Transverse colon (tissue), 4 donors: Measurements from ENCODE around the gene PTMS. TPM values are rescaled to one million over a fixed set of nuclear protein-coding genes. Genes with fewer than 3 reads are reported as not detected.

Experiments used
- DNase-seq: peaks from one replicate; pipeline ENCODE4 v3.0.0-alpha.2; 2019
- H3K27ac ChIP-seq, 4 donors: fragments of 200-600 bp; sonication (generic); 2 replicates each; pipeline ENCODE4 v1.5.1; 2016 to 2018; ENCODE audit warnings: inconsistent platforms in 4 of 4
- H3K27me3 ChIP-seq: fragments of 200-600 bp; sonication (generic); 2 replicates; pipeline ENCODE4 v1.5.1; 2017; ENCODE audit warnings: inconsistent platforms
- H3K36me3 ChIP-seq, 4 donors: fragments of 200-600 bp; sonication (generic); 2 replicates each; pipeline ENCODE4 v1.5.1; 2017 to 2019; ENCODE audit warnings: inconsistent platforms in 4 of 4
- H3K4me1 ChIP-seq, 4 donors: fragments of 200-600 bp; sonication (generic); 2 replicates each; pipeline ENCODE4 v1.5.1; 2017 to 2020; ENCODE audit warnings: inconsistent platforms in 4 of 4
- H3K4me3 ChIP-seq, 4 donors: fragments of 200-600 bp; sonication (generic); 1 replicate in 1 of 4; 2 replicates in 3 of 4; pipeline versions ENCODE4 v1.5.1 to v1.6.1; 2017 to 2019; ENCODE audit warnings: inconsistent platforms in 4 of 4
- H3K9me3 ChIP-seq, 2 donors: fragments of 200-600 bp; sonication (generic); 2 replicates each; pipeline ENCODE4 v1.5.1; 2017 to 2019; ENCODE audit warnings: inconsistent platforms in 2 of 2
- EP300 ChIP-seq: sonication (generic); formaldehyde crosslinking; IDR thresholded peaks from one replicate; pipeline ENCODE4 v1.6.1; 2017; ENCODE audit warnings: antibody characterized with exemption, low read depth
- POLR2A ChIP-seq: fragments of 450-650 bp; IDR thresholded peaks from one replicate; pipeline ENCODE4 v1.6.1; 2016; ENCODE audit warnings: antibody characterized with exemption, mild to moderate bottlenecking, moderate library complexity
- POLR2AphosphoS5 ChIP-seq, 3 donors: sonication (generic); formaldehyde crosslinking; IDR thresholded peaks; one replicate each; pipeline ENCODE4 v1.6.1; 2016; ENCODE audit warnings: antibody characterized with exemption in 3 of 3
- WGBS, 2 donors: methylation state at CpG; one replicate each; pipeline ENCODE4 v1.1.5; 2018; ENCODE audit warnings: low coverage in 1 of 2; 5-methylcytosine and 5-hydroxymethylcytosine counted together
- in situ Hi-C, 4 donors: fragments of 200-750 bp; cut with MboI; loops; one replicate each; pipeline versions ENCODE4 v1.15.0 to v1.15.1; 2017; ENCODE audit warnings: low sequenced_read_pairs in 3 of 4, low pct_ligation_motif_present in 1 of 4, low pct_unique_long_range_greater_than_20kb in 1 of 4
- intact Hi-C: fragments of 100-400 bp; cut with DNase I; formaldehyde crosslinking; loops from one replicate; pipeline ENCODE4 v1.15.1; 2023; ENCODE audit warnings: low total_unique reads
- total RNA-seq, 4 donors: library from RNA; depleted of rRNA; stranded (reverse); fragments of >200 nt; gene quantifications; one replicate each; pipeline ENCODE4 v1.1.0, GENCODE V29; 2016
- TF ChIP-seq, protein P1 (sequence below), 5 experiments: fragments of 200-600 bp in 3 of 5; fragments of 450-650 bp in 2 of 5; sonication (generic) in 3 of 5; IDR thresholded peaks; 1 replicate in 2 of 5; 2 replicates in 3 of 5; pipeline ENCODE4 v1.5.1; 2016 to 2017; ENCODE audit warnings: antibody characterized with exemption in 5 of 5, inconsistent platforms in 3 of 5, mild to moderate bottlenecking in 2 of 5, moderate library complexity in 1 of 5

Gene PTMS
- total RNA-seq, 4 donors from 2014 or later = 64.0 to 124 (median 83.9) TPM

DNA sequence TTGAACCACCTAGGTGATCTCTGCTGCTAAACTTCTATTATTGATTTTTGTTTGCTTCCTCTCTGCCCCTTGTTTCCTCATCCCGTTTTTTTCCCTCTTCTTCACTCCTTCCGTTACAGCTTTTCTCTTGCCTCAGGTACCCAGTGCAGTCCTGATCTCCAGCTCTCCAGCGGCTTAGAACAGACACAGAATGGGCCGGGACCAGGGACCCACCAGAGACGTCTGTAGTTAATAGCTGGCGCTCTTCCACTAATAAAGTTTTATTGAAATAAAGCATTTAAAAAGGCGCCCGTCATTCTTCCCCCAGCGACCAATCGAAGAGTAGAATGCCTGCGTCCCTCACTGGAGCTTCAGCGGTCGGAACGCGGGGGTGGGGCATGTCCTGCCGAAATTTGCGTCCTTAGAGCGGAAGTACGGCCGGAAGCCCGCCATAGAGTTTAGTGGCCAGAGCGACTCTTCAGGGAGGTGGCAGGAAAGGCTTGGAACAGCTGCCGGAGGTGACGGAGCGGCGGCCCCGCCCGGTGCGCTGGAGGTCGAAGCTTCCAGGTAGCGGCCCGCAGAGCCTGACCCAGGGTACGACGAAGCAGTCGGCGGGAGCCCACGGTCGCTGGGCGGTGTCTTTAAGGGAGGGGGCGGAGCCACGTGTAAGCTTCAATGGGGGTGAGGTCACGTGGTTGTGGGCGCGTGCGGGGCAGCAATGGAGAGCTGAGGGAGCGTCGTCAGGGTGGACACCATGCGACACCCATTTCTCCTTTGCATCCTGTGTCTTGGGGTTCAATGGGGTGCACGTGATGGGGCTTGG is 42.4 kb upstream of the PTMS start, which contains the start of gene COPS7A:
Gene COPS7A, plus strand, starts transcription at position 440 of the 802 bp plus-strand sequence. CDS start 611 bp downstream, outside the sequence.
- TF ChIP-seq, protein P1, sequence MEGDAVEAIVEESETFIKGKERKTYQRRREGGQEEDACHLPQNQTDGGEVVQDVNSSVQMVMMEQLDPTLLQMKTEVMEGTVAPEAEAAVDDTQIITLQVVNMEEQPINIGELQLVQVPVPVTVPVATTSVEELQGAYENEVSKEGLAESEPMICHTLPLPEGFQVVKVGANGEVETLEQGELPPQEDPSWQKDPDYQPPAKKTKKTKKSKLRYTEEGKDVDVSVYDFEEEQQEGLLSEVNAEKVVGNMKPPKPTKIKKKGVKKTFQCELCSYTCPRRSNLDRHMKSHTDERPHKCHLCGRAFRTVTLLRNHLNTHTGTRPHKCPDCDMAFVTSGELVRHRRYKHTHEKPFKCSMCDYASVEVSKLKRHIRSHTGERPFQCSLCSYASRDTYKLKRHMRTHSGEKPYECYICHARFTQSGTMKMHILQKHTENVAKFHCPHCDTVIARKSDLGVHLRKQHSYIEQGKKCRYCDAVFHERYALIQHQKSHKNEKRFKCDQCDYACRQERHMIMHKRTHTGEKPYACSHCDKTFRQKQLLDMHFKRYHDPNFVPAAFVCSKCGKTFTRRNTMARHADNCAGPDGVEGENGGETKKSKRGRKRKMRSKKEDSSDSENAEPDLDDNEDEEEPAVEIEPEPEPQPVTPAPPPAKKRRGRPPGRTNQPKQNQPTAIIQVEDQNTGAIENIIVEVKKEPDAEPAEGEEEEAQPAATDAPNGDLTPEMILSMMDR (IDR thresholded peaks at IDR 0.05) = no peak
- TF ChIP-seq POLR2A (peak; percentile 66), POLR2AphosphoS5 (IDR thresholded peaks at IDR 0.05) (peak; percentile 45 to 87 (median 77)), EP300 (peak; percentile 24)
- H3K9me3 ChIP-seq = no peaks in the 10 kb centered on the region
- H3K27ac ChIP-seq = peak within 1 kb of the TSS; percentile 80 to 90 (median 84)
- in situ Hi-C loops = no loop called here
- peak; percentile 99 for DNase-seq
- WGBS, 2 donors = 1 to 2% methylated on average over 6 to 47 of the region's 49 CpGs
- intact Hi-C loops = no loop called here
- H3K27me3 ChIP-seq = no peaks in the 10 kb centered on the region
- H3K4me3 ChIP-seq = peak within 1 kb of the TSS; percentile 40 to 58 (median 52)
- peaks cover 0 to 7% (median 0%) of the 10 kb centered on the region in 4 donors for H3K36me3 ChIP-seq
- peaks cover 5 to 11% (median 10%) of the 10 kb centered on the region in 4 donors for H3K4me1 ChIP-seq

- Histone ChIP-seq H3K27me3 (no peaks in the 10 kb centered on the region), H3K27ac (peak overlapping the region; percentile 80 to 90 (median 84)), H3K4me3 (peak overlapping the region; percentile 40 to 58 (median 52)), H3K36me3 (peaks cover 0 to 13% (median 3%) of the 10 kb centered on the region in 4 donors), H3K9me3 (no peaks in the 10 kb centered on the region), H3K4me1 (peaks cover 5 to 11% (median 10%) of the 10 kb centered on the region in 4 donors)
- TF ChIP-seq POLR2A = no peak
- TF ChIP-seq, protein P1 (IDR thresholded peaks at IDR 0.05) = no peak
- no peak for TF ChIP-seq POLR2AphosphoS5 (IDR thresholded peaks at IDR 0.05)
- no peak for TF ChIP-seq EP300
- in situ Hi-C loops = no loop called here
- intact Hi-C loops = no loop called here
- peak; percentile 33 for DNase-seq
- WGBS, 2 donors = 43% methylated on average over 10 of the region's 10 CpGs; no CpG with 5 or more reads in 1 of the 2 donors
These were observed 41.8 kb upstream of the PTMS start for GRCh38 chr12:6724409-6724797.

DNA sequence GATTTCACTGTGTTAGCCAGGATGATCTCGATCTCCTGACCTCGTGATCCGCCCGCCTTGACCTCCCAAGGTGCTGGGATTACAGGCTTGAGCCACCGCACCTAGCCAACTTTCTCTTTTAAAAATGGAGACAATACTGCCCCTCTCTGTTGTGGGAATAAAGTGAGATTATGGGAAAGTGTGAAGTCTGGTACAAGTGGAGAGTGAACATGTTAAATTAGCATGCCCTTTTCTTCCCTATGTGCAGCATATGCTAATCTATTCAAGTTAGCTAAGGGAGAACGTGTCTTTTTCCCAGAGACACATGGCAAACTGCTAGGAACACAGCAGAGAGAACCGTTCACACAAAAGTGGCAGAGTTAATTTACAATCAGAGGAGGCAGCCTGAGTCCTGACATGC is 40.8 kb upstream of the PTMS start:
- no peak for DNase-seq
- TF ChIP-seq POLR2AphosphoS5 (IDR thresholded peaks at IDR 0.05) (no peak), EP300 (no peak), POLR2A (no peak)
- TF ChIP-seq, protein P1 (IDR thresholded peaks at IDR 0.05) = no peak
- Histone ChIP-seq H3K27ac (no peak overlapping the region), H3K4me3 (no peak overlapping the region), H3K27me3 (no peaks in the 10 kb centered on the region), H3K36me3 (peaks cover 0 to 22% (median 8%) of the 10 kb centered on the region in 4 donors), H3K9me3 (no peaks in the 10 kb centered on the region), H3K4me1 (peaks cover 5 to 11% (median 10%) of the 10 kb centered on the region in 4 donors)
- in situ Hi-C loops = loop anchor here in 2 of 4 donors (25.0 kb wide), 1 partner anchor 112 kb away; the partner anchor contains the start of genes GNB3 (in 2 of the 2) and P3H3 (in 2 of the 2)
- intact Hi-C loops = no loop called here
- WGBS, 2 donors = 90 to 99% methylated on average over 7 of the region's 7 CpGs

DNA sequence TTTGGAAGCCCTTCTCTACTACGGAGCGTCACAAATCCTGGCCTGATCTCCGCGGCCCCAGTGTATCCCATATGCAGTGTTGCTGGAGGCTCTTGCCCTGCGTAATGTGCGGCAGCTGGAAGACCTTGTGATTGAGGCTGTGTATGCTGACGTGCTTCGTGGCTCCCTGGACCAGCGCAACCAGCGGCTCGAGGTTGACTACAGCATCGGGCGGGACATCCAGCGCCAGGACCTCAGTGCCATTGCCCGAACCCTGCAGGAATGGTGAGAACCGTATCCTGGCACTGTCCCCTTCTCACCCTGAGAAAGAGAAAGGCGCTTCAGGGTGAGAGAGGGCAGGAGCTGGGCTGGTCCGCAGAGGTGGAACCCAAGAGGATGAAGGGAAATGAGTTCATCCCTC is 37.0 kb upstream of the PTMS start:
- in situ Hi-C loops (loop anchor here in 2 of 4 donors (25.0 kb wide), 1 partner anchor 108 kb away; the partner anchor contains the start of genes GNB3 (in 2 of the 2) and P3H3 (in 2 of the 2)), intact Hi-C loops (no loop called here)
- H3K27ac ChIP-seq = no peak overlapping the region
- TF ChIP-seq POLR2AphosphoS5 (IDR thresholded peaks at IDR 0.05) (no peak), EP300 (no peak), POLR2A (no peak)
- TF ChIP-seq, protein P1 (IDR thresholded peaks at IDR 0.05) = no peak
- no peak overlapping the region for H3K4me3 ChIP-seq
- peaks cover 0 to 40% (median 18%) of the 10 kb centered on the region in 4 donors for H3K36me3 ChIP-seq
- peaks cover 5 to 10% (median 9%) of the 10 kb centered on the region in 4 donors for H3K4me1 ChIP-seq
- WGBS, 2 donors = 95 to 97% methylated on average over 13 to 18 of the region's 18 CpGs
- no peaks in the 10 kb centered on the region for H3K9me3 ChIP-seq
- H3K27me3 ChIP-seq = no peaks in the 10 kb centered on the region
- DNase-seq = no peak
